Measurements from ENCODE around the gene ZNF92.

DNA sequence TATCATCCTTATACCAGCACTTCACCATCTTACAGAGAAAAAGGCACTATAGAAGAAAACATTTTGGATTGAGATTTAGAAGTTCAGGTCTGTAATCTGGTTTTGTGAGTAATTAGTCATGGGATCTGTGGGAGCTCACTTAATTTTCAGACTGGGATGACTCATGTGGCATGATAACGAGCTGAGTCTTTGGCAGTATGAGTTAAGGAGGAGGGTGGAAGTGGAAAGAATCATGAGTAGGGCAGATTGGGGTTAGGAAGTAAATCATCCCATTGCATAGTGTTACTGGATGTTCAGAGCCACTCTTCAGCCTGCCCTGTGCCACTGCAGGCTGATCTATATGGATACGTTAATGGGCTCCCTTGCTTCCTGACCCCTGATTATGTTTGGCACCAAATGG lies 64.9 kb downstream of the ZNF92 start:
- TF ChIP-seq FOXK2 (IDR thresholded peaks at IDR 0.05) (no peak), BHLHE40 (IDR thresholded peaks at IDR 0.05; ENCODE audit: borderline replicate concordance) (no peak), SP1 (IDR thresholded peaks at IDR 0.05) (no peak), SUZ12 (IDR thresholded peaks at IDR 0.05) (no peak), ARNT (IDR thresholded peaks at IDR 0.05) (no peak)
